NCI-H2081 (cell line): ENCODE results near the gene TMEM179.

Experiments
- DNase-seq, 2 experiments: peaks; one replicate each; lab custom pipeline; 2025; lab: John Stamatoyannopoulos, UW

The TMEM179 gene

DNA sequence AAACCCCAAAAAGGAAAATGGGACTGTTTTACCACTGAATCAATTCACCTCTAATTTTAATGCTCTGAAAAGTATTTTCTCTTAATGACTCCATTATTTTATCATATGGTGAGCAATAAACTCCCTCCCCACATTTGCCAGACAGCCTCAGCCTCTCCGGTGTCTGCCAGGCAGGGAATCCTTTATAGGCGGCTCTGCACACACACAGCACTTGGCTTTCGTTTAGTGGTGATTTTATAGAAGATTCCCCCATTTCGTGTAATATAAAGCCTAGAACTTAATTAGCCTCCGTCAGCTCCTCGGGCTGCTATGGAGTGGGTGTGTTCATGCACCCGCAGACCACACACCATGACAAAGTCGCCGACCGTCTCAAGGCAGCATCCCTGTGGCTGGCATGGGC is 35.1 kb downstream of the TMEM179 start:
- DNase-seq, result no peak

DNA sequence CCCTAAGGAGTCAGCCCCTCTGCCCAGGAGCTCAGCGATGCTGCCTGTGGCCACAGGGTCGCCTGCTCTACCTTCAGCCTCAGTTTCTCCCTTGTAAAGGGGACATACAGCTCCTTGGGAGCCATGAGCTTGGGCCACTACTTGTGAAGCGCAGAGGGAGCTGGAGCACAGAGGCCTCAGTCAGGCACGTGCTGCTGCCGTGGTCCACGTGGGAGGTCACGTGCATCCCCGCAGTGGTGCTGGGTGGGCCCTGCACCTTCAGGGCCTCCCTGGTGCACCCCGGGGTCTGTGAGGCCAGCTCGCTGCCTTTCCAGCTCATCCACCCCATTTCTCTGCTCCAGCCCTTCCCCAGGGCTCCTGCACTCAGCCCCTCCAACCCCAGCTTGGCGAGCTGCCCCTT is 36.0 kb downstream of the TMEM179 start:
- DNase-seq, result no peak

DNA sequence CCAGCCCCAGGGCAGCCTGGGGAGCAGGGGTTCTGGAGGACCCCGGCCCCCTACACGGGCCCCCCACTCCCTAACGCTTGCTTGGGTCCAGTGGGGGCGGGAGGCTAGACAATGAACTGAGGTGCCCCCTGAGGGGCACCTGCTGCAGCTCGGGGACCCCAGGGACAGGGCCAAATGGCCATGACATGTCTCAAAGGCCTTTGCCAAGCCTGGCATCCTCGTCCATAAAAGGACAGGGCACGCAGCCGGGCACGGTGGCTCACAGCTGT is 36.7 kb downstream of the TMEM179 start:
- no peak for DNase-seq

DNA sequence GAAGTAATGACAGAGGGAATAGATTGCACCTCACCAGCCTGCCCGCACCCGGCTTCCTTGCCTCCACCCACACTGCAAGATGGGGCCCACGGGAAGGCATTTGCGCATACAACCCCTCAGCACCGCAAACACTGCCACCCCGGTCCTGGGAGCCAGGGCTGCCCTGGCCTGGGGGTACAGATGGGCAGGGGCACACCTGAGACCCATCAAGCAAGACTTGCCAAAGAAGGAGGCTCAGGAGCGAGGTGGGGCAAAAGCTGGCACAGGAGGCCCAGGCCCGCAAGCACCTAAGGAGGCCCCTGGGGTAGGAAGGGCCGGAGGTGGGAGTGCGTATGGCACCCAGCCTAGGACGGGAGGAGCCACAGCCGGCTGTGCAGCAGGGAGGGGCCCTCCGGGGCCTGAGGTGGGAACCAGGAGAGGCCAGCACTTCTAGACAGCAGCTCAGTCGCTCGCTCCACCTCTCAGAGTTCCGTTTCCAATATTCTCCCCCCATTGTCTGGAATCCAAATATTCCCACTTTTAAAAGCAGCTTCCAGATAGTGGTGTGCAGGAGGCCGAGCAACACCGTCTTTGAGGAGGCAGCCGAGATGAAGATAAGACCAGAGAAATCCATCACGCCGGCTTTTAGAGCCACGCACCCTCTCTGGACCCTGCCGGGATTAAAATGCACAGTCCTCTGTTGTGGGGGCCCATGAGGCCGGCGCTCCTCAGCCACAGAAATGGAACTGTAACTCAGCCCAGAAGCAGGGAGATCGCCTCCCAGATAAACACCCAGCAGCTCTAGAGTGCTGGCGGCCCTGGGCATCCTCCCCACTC is 37.2 kb downstream of the TMEM179 start:
- no peak for DNase-seq

DNA sequence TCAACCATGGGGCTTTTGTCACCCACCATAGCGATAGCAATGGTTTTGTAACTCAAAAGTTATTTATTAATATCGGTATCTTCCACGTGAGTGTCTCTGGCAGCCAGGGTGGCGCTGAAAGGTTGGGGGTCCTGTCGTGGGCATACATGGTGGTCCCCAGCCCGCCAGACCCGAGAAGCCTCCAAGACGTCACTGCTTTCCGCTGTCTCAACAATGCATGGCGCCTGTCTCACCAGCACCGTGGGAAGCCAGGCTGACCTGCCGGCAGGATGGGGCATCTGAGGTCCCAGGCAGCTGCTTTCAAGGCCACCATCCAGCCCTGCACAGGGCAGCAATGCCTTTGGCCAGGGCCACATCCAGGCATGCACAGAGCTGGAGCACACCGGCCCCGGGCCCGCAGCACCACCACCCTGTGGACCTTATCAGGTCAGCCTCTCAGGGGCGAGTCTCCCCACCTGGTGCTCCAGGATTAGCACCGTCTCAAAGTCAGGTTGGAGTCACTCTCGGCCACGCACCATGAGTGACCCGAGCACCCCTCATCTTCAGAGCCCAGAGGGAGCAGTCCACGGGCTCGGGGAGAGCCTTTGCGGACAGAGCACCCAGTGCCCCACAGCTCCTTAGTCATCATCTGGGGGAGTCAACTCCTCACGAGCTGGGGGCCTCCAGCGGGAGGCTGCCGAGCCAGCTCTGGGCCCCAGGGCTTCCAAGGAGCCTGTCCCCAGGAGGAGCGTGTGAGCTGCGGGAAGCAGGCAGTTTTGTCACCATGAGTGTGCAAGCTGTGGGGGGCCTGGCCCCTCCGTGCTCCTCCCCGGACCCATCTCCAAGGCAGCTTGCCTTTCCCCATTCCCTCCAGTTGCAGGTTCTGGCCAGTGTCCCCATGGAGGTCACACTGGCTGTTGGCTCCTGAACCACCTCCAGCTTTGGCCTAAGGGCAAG is 39.6 kb downstream of the TMEM179 start:
- no peak for DNase-seq

DNA sequence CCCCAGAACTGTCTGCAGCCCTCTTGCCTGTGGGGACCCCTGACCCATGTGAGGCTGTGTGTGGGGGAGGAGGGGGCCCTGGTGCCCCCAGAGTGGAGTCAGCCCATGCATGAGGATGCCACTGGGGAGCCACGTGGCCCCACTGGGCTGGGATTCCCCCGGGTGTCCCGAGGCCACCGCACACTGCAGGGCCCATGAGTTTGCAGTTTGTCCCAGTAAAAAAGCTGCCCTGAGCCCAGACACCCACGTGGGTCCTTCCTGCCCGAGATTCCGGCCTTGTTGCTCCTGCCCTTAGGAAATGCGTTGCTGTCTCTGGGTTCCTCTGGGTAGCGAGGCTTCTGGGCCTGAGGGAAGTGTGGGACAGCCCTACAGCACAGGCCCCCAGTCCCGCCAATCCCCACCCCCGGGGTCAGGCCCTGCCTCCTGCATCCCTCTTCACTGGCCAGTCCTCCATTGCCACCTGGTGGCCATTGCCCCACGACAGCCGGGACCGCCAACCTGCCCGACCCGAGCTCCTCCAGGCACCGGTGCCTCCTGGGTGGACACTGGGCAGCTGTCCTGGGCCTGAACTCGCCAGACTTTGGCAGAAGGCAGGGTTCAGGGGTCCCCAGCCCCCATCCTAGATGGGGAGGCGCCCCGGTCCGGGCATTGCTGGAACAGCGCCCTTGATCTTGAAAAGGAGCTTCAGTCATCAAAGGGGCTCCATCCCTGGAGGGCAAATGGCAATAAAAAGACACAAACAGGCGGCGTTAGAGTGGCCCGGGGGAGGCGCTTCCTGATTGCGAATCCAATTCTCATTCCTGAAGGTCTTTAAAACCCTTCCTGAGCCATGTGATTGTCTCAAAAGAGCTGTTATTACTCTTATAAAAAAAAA is 40.6 kb downstream of the TMEM179 start:
- DNase-seq, result peak; percentile 50 to 52

DNA sequence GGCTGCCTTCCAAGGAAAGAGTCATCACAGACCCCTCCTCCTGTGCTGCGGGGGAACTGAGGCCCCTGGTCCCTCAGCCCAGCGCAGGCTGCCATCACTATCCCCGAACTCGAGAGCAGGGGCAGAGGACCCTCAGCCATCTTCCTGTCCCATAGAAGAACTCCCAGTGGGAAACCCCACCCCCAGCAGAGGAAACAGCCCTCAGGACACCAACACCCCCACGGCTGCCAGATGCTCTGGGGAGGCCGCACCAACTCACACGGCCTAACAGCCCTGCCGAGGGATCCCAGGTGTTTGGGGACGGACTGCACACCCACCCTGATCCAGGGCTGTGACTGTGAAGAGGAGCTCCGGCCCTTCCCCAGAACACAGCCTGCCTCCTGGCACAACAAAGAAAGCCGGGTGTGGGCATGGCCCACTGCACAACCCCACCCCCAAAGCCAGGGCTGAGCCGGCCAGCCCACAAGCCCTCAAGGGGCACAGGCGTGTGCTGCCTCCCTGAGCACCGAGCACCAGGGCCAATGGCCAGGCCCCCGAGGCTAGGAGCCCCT is 41.3 kb downstream of the TMEM179 start:
- DNase-seq, result no peak

DNA sequence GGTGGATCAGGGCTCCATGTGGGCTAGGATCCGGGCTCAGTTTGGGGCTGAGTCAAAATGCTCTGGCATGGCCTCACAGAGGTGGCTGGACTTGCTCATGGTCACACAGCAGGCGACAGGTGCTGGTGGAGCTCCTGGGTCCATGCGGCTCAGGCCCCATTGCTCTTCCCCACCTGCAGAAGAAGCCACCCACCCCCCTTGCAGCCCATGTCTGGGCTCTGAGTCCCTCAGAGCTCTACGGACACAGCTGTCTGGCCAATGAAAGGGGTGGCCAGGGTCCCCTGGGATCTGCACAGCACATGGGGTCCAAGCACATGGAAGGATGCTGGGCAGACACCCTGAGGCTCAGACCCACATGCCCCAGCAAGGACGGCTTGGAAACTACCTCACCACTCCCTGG is 42.0 kb downstream of the TMEM179 start:
- DNase-seq, result no peak

DNA sequence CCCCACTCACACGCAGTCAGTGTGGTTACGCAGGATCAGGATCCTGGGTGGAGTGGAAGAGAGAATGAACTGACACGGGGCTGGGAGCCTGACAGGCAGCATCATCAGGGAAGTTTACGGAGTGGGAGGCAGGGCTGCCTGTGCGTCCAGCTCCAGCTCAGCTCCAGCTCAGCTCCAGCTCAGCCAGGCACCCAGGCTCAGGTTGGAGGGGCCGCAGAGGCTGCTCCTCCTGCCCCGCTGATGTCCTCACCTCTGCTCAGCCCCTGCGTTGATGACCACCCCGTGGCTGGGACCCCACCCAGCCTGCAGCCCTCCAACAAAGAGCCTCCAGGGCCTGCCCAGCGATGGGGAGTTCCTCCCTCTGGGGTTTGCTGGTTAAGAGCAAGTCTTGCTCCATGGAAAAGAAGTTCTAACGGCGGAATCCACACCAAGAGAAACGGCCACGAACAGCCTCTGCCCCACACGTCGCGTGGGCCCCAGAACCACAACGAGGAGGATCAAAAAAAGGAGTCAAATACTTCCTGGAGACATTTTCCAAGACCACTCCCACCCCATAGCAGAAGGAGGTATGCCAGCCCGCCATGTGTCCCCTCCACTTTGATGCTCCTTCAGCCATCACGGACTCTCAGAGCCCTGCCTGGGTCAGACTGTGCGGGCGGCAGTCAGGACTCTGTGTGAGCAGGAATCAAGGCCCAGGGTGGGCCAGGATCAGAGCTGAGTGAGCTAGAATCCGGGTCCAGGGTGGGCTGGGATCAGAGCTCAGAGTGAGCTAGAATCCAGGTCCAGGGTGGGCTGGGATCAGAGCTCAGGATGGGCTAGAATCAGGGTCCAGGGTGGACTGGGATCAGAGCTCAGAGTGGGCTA is 42.7 kb downstream of the TMEM179 start:
- DNase-seq, result no peak

DNA sequence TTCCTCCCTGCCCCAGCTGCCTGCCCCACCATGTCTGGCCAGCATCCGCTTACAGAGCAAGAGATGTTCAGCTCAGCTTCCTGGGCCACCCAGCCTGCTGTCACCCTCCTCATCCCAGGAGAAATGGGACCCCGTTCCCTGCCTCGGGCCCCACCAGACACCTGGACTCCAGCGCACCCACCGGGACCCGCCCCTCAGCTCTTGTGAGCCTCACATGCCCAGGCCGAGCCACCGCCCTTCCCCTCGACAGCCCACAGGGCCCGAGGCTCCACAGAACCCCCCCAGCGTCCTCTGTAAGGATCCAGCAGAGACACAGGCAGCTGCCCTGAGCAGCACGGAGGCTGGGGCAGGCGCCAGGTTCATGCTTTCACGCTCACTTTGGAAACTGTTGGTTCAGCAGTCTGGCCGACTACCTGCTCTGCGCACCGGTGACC is 43.4 kb downstream of the TMEM179 start:
- no peak for DNase-seq

DNA sequence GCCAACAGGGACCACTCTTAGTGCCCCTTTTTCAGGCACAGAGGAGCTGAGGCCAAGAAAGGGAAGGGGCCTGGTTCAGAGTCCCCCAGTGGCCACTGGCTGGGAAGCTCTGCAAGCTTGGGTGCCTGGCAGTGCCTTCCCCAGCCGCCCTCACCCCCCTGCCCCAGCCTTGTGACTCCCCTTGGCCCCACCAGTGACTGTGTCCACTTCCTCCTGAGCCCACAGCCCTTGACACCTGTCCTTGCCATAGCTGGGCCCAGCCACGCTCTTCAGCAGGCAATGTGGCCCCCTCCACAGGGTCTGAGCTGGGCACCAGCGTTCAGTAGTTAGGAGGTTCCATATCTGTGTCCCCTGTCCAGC is 44.0 kb downstream of the TMEM179 start:
- DNase-seq, result no peak

DNA sequence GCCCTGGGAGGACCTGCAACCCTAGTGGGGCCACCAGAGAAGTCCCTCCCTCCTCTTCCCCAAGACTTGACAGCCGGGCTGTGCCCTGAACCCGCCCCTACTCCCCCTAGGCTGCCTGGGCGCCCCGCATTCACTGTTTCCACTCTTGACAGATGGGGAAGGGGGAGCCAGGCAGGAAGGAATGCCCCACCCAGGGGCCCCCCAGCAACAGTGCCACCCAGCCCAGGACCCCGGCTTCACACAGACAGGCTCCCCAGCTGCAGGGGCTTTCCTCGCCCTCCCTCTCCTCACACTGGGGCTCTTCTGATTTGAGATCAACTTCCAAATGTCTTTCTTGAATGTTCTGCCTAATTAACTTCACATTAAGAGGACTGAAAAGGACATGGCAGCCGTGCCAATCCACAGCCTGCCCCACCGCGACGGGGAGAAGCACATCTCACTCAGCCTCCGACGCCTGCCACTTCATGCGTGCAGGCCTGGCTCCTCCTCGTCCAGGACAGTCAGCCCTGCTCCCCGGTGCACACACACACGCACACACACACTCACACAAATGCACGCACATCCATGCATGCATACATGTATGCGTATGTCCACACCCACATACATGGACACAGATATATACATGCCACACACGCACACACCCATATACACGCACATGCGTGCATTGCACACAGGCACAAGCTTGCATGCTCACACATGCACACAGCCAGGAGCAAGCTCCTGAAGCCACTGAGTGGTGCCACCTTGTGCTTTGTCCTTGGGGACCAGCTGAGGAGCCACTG is 44.6 kb downstream of the TMEM179 start:
- no peak for DNase-seq

DNA sequence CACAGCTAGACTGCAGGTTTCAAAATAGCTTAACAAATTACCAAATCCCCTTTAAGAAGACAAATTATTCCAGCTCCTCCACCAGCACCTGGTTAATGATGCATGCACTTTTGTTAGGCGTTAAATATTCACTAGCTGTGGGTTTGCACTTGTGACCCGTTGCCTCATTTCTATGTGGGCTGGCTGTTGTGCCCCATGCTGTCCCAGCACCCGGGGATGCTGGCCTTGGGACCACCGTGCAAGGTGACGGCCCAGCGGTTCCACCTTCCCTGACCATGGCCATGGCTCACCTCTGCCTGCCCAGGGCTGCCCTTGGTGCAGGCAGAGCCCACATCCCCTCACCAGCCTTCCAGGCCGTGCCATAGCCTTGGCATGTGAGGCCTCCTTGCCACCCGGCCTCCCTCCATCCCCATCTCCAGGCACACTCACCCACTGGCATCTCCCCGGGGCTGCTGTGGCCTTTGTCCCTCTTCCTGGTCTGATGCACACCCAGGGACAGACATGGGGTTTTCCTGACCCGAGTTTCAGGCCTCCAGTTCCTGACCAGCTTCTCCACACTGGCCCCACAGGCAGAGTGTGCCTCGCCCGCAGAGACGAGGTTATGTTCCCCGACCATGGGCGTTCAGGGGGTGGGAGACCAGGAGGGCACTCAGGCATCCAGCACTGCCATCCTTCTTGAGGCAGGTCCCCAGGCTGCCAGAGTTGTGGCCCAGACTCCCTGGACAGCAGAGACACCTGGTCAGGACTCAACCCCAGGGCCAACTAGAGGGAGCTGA is 45.4 kb downstream of the TMEM179 start:
- DNase-seq, result no peak

DNA sequence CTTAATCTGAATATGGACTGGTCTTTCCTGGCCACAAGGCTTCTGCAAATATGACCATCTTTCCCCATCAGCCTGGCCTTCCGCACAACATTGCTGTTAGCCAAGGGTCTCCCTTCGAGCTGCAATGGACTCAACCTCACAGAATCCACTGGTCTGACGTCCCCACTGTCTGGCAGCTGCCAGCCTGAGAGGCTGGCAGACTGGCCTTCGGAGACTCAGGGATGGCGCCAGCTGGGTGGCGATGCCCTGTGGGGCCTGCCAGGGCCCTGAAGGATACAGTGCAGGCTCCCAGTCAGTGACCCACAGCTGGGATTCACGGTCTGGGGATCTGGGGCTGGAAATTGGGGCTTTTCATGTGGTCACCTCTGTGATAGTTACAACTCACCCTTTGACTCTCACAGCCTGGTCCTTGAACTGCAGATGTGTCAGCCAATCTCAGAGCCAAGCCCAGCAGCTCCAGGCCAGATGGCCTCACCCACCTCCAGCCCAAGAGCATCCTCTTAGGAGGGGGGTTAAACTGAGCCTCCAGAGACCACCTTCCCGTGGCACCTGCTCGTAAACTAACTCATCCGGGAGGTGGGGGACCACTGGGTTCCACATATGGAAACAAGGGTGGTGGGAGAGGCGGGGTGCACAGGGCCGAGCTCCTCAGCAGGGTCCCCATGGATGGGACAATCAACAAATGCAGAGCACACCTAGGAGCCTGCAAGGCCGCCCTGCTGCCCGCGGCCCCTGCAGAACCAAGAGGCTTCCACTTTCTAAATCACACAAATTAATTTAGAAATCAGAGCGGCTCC is 46.1 kb downstream of the TMEM179 start:
- DNase-seq, result no peak

DNA sequence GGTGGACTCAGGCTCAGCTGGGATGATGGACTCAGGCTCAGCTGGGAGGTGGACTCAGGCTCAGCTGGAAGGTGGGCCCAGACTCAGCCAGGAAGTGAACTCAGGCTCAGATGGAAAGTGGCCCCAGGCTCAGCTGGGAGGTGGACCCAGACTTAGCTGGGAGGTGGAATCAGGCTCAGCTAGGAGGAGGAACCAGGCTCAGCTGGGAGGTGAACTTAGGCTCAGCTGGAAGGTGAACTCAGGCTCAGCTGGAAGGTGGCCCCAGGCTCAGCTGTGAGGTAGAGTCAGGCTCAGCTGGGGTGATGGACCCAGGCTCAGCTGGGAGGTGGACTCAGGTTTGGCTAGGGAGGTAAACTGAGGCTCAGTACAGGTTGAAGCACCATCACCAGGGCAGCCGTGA is 46.8 kb downstream of the TMEM179 start:
- DNase-seq, result no peak

DNA sequence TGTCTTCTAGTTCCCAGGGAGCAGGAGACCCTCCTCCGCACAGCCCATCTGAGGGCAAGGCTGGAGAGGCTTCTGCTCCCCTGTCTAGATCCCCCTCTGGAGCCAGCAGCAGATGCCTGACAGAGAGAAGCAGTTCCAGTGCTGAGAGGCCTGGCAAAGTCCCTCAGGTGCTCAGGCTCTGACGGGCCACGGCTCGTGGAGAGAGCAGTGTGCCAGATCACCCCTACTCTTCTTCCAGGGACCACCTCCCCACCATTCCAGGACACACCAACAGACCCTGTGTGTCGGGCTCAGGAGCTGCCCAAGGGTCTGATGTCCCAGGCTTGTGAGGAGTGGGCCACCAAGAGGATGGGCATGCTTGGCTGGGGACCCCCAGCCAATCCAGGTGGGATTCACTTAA is 47.5 kb downstream of the TMEM179 start:
- DNase-seq, result no peak

DNA sequence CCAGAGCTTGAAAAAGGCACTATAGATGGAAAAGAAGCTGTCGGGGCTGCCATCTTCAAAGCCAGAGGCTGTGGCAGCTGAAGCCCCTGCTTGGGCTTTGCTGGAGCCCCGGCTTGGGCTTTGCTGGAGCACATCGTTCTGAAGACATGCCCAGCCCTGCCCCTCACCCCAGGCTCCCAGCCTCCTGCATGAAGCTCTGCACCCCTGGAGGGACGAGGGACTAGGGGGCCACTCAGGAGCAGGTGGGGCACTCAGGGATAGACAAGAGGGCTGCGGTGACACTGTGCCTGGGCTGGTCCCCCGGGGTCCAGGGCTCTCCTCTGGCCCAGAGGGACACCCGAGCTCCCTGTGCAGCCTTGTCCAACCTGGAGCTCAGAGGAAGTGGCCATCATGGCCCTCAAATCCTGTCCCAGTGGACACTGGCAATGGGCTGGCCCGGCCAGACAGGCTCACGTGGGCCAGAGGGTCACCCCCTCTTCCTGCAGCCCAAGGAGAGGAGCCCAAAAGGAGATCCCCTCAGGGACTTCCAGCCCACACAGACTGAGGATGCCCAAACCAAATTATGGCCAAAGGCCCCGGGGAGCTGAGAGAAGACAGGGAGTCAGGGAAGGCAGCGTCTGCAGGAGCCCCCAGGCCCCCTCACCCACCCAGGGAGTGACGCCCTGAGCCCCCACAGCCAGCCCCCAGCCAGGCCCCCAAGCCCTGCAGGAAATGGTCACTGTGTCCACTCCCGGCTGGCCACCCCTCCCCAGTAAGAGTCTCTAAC is 48.1 kb downstream of the TMEM179 start:
- no peak for DNase-seq
